Neural cell (in vitro differentiated cells): ENCODE results near the gene CDHR4. TPM values are rescaled to one million over a fixed set of nuclear protein-coding genes. Genes with fewer than 3 reads are reported as not detected.

ENCODE experiments used
- H2AFZ ChIP-seq: fragments of 200-600, 300-800 bp; sonication (generic), shearing (Covaris generic); 2 replicates; pipeline ENCODE4 v1.6.0; 2014; ENCODE audit warnings: low read depth, mild to moderate bottlenecking, antibody characterized with exemption, low read length, moderate library complexity
- H3F3A ChIP-seq: fragments of 200-600 bp; shearing (Covaris generic); 2 replicates; pipeline ENCODE4 v1.6.1; 2016; ENCODE audit warnings: mild to moderate bottlenecking, moderate library complexity, mixed read lengths, antibody characterized with exemption, low read length; ENCODE audit not compliant: insufficient read depth, poor library complexity, severe bottlenecking
- H3K27ac ChIP-seq: fragments of 200-600, 300-800 bp; sonication (generic), shearing (Covaris generic); 2 replicates; pipeline ENCODE4 v1.5.1; 2014; ENCODE audit warnings: mild to moderate bottlenecking, low read length, moderate library complexity
- H3K27me3 ChIP-seq: fragments of 300-800, 200-600 bp; sonication (generic), shearing (Covaris generic); 2 replicates; pipeline ENCODE4 v1.6.0; 2014; ENCODE audit warnings: mild to moderate bottlenecking, low read depth, low read length, moderate library complexity; ENCODE audit not compliant: insufficient read depth
- H3K36me3 ChIP-seq: fragments of 300-800, 200-600 bp; sonication (generic), shearing (Covaris generic); 2 replicates; pipeline ENCODE4 v1.5.1; 2014; ENCODE audit warnings: mild to moderate bottlenecking, antibody characterized with exemption, low read length, moderate library complexity; ENCODE audit not compliant: insufficient read depth
- H3K4me2 ChIP-seq: fragments of 300-800, 200-600 bp; sonication (generic), shearing (Covaris generic); 2 replicates; pipeline ENCODE4 v1.6.0; 2014; ENCODE audit warnings: mild to moderate bottlenecking, low read length
- H3K4me3 ChIP-seq: fragments of 300-800, 200-600 bp; sonication (generic), shearing (Covaris generic); 2 replicates; pipeline ENCODE4 v1.5.1; 2014; ENCODE audit warnings: mild to moderate bottlenecking, low read length, moderate library complexity
- H3K79me2 ChIP-seq: fragments of 200-600 bp; shearing (Covaris generic); replicated peaks from 2 replicates; pipeline ENCODE4 v1.6.0; 2014; ENCODE audit warnings: mild to moderate bottlenecking, low read length, moderate library complexity; ENCODE audit not compliant: insufficient read depth
- H3K9ac ChIP-seq: fragments of 300-800, 200-600 bp; sonication (generic), shearing (Covaris generic); 2 replicates; pipeline ENCODE4 v1.6.1; 2016; ENCODE audit warnings: mild to moderate bottlenecking, low read length, mixed read lengths
- H3K9me2 ChIP-seq: fragments of 200-600 bp; shearing (Covaris generic); 2 replicates; pipeline ENCODE4 v1.6.1; 2016; ENCODE audit warnings: mild to moderate bottlenecking, low read length, mixed read lengths; ENCODE audit not compliant: insufficient read depth
- H3K9me3 ChIP-seq: fragments of 200-600, 300-800 bp; sonication (generic), shearing (Covaris generic); 2 replicates; pipeline ENCODE4 v1.6.1; 2016; ENCODE audit warnings: mild to moderate bottlenecking, mixed run types, low read length, moderate library complexity, mixed read lengths
- H4K20me1 ChIP-seq: fragments of 200-600 bp; shearing (Covaris generic); 2 replicates; pipeline ENCODE4 v1.6.1; 2016; ENCODE audit warnings: mild to moderate bottlenecking, mixed run types; ENCODE audit not compliant: insufficient read depth
- EP300 ChIP-seq: fragments of 450-650 bp; conservative IDR thresholded peaks from 2 replicates; pipeline ENCODE4 v1.6.1; 2014; ENCODE audit warnings: antibody characterized with exemption, mild to moderate bottlenecking, moderate library complexity; ENCODE audit not compliant: poor library complexity, severe bottlenecking
- EZH2 ChIP-seq: fragments of 200-600, 300-800 bp; shearing (Covaris generic), sonication (generic); IDR thresholded peaks from 2 replicates; pipeline ENCODE4 v1.6.1; 2014; ENCODE audit warnings: antibody characterized with exemption, low read length, borderline replicate concordance, mild to moderate bottlenecking; ENCODE audit not compliant: insufficient read depth, poor library complexity, severe bottlenecking
- MXI1 ChIP-seq: fragments of 450-650 bp; conservative IDR thresholded peaks from 2 replicates; pipeline ENCODE4 v1.6.1; 2014; ENCODE audit warnings: antibody characterized with exemption, mild to moderate bottlenecking; ENCODE audit not compliant: poor library complexity, severe bottlenecking
- POLR2AphosphoS5 ChIP-seq: IDR thresholded peaks from 2 replicates; pipeline ENCODE4 v1.6.1; 2012
- RAD21 ChIP-seq: fragments of 450-650 bp; conservative IDR thresholded peaks from 2 replicates; pipeline ENCODE4 v1.6.1; 2014; ENCODE audit warnings: antibody characterized with exemption, mild to moderate bottlenecking, moderate library complexity
- SMC3 ChIP-seq: fragments of 450-650 bp; conservative IDR thresholded peaks from 2 replicates; pipeline ENCODE4 v1.6.1; 2014; ENCODE audit warnings: antibody characterized with exemption, mild to moderate bottlenecking, moderate library complexity; ENCODE audit not compliant: poor library complexity
- TAF1 ChIP-seq: IDR thresholded peaks from 2 replicates; pipeline ENCODE4 v1.6.1; 2012; ENCODE audit warnings: low read depth
- polyA plus RNA-seq: library from polyadenylated mRNA; depleted of rRNA; stranded (reverse); fragments of >200 nt; gene quantifications from 2 replicates; pipeline ENCODE4 v1.2.3, GENCODE V29; 2014
- TF ChIP-seq, protein P1 (sequence below): fragments of 450-650 bp; IDR thresholded peaks from 2 replicates; pipeline ENCODE4 v1.5.1; 2014; ENCODE audit warnings: antibody characterized with exemption, mild to moderate bottlenecking, moderate library complexity; ENCODE audit not compliant: poor library complexity, severe bottlenecking
- TF ChIP-seq, protein P2 (sequence below): IDR thresholded peaks from 2 replicates; pipeline ENCODE4 v1.6.1; 2012; ENCODE audit warnings: borderline replicate concordance

Gene CDHR4
- polyA plus RNA-seq, 1 donor from 2014 or later: not detected

DNA sequence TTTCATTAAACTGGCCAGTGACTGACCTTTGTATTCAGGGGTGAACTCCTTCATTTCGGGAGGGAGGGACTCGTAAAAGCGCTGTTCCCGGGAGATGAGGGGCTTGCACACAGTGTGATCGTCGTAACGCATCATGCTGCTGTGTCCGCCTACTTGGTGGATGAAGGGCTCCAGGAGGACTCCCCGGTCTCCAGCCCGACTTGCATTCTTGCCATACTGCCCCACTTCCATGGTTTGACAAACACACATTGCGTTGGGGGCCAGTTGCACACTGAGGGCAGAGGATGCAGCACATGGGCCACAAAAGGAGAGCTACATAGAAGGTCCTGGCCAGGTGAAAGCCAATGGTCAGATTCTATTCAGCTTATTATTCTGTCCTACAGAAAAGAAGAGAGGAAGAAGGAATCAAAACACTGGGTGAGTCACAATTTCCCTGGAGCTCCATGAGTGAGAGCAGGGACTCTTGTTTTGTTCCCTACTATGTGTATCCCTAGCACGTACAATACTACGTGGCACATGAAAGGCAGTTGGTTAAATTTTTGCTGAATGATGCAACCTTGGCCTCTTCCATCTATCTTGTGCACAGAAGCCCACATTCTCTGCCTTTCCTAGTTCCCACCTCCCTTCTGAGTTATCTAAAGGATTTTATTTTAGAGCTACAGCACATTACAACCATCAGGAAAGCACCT, 51.7 kb downstream of the CDHR4 start:
- Histone ChIP-seq H3K4me2 (no peak overlapping the region), H3K27ac (no peak overlapping the region), H3F3A (no peaks in the 10 kb centered on the region), H3K27me3 (no peaks in the 10 kb centered on the region), H3K36me3 (no peaks in the 10 kb centered on the region), H2AFZ (no peak overlapping the region), H4K20me1 (no peaks in the 10 kb centered on the region), H3K4me3 (no peak overlapping the region), H3K9ac (no peak overlapping the region), H3K9me3 (no peaks in the 10 kb centered on the region), H3K9me2 (no peaks in the 10 kb centered on the region), H3K79me2 (peaks cover 20% of the 10 kb centered on the region)
- TF ChIP-seq MXI1 (no peak), TAF1 (no peak), SMC3 (no peak), RAD21 (no peak), POLR2AphosphoS5 (no peak), EZH2 (no peak), EP300 (no peak)
- TF ChIP-seq, protein P1, sequence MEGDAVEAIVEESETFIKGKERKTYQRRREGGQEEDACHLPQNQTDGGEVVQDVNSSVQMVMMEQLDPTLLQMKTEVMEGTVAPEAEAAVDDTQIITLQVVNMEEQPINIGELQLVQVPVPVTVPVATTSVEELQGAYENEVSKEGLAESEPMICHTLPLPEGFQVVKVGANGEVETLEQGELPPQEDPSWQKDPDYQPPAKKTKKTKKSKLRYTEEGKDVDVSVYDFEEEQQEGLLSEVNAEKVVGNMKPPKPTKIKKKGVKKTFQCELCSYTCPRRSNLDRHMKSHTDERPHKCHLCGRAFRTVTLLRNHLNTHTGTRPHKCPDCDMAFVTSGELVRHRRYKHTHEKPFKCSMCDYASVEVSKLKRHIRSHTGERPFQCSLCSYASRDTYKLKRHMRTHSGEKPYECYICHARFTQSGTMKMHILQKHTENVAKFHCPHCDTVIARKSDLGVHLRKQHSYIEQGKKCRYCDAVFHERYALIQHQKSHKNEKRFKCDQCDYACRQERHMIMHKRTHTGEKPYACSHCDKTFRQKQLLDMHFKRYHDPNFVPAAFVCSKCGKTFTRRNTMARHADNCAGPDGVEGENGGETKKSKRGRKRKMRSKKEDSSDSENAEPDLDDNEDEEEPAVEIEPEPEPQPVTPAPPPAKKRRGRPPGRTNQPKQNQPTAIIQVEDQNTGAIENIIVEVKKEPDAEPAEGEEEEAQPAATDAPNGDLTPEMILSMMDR: no peak
- TF ChIP-seq, protein P2, sequence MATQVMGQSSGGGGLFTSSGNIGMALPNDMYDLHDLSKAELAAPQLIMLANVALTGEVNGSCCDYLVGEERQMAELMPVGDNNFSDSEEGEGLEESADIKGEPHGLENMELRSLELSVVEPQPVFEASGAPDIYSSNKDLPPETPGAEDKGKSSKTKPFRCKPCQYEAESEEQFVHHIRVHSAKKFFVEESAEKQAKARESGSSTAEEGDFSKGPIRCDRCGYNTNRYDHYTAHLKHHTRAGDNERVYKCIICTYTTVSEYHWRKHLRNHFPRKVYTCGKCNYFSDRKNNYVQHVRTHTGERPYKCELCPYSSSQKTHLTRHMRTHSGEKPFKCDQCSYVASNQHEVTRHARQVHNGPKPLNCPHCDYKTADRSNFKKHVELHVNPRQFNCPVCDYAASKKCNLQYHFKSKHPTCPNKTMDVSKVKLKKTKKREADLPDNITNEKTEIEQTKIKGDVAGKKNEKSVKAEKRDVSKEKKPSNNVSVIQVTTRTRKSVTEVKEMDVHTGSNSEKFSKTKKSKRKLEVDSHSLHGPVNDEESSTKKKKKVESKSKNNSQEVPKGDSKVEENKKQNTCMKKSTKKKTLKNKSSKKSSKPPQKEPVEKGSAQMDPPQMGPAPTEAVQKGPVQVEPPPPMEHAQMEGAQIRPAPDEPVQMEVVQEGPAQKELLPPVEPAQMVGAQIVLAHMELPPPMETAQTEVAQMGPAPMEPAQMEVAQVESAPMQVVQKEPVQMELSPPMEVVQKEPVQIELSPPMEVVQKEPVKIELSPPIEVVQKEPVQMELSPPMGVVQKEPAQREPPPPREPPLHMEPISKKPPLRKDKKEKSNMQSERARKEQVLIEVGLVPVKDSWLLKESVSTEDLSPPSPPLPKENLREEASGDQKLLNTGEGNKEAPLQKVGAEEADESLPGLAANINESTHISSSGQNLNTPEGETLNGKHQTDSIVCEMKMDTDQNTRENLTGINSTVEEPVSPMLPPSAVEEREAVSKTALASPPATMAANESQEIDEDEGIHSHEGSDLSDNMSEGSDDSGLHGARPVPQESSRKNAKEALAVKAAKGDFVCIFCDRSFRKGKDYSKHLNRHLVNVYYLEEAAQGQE: no peak

DNA sequence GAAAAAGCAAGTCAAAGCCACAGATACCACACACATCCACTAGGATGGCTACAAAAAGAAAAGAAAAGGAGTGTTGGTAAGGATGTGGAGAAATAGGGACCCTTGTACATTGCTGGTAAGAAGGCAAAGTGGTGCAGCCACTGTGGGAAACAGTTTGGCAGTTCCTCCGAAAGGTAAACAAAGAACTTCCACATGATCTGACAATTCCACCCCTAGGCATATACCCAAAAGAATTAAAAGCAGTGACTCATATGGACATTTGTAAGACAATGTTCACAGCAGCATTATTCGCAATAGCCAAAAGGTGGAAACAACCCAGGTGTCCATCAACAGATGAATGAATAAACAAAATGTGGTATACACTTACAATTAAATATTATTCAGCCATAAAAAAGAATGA, 53.7 kb downstream of the CDHR4 start:
- no peaks in the 10 kb centered on the region for H4K20me1 ChIP-seq
- no peak for TF ChIP-seq MXI1
- TF ChIP-seq SMC3: no peak
- no peak for TF ChIP-seq EZH2
- TF ChIP-seq, protein P2: no peak
- TF ChIP-seq EP300: no peak
- no peak for TF ChIP-seq POLR2AphosphoS5
- TF ChIP-seq, protein P1: no peak
- no peak for TF ChIP-seq RAD21
- no peak for TF ChIP-seq TAF1
- H3K9ac ChIP-seq: no peak overlapping the region
- H3K79me2 ChIP-seq: peaks cover 19% of the 10 kb centered on the region
- H3K27me3 ChIP-seq: no peaks in the 10 kb centered on the region
- no peaks in the 10 kb centered on the region for H3K36me3 ChIP-seq
- H3K4me2 ChIP-seq: no peak overlapping the region
- H2AFZ ChIP-seq: no peak overlapping the region
- H3K9me2 ChIP-seq: no peaks in the 10 kb centered on the region
- H3K9me3 ChIP-seq: no peaks in the 10 kb centered on the region
- H3K27ac ChIP-seq: no peak overlapping the region
- H3K4me3 ChIP-seq: no peak overlapping the region
- no peaks in the 10 kb centered on the region for H3F3A ChIP-seq
